BE2C (cell line): ENCODE data around the gene PARP1.
A peak's percentile ranks its signal among the peaks of the same experiment; 100 is the strongest.

Experiments used
- DNase-seq: peaks from one replicate; pipeline ENCODE4 v3.0.0-alpha.2; 2020
- H3K27me3 ChIP-seq: fragments of 250-450 bp; sonication (Bioruptor Pico); 2 replicates; pipeline ENCODE4 v1.5.1; 2020; ENCODE audit warnings: mild to moderate bottlenecking
- H3K36me3 ChIP-seq: fragments of 250-450 bp; sonication (Bioruptor Pico); 2 replicates; pipeline ENCODE4 v1.5.1; 2020; ENCODE audit warnings: mild to moderate bottlenecking
- H3K4me1 ChIP-seq: fragments of 250-450 bp; sonication (Bioruptor Pico); 2 replicates; pipeline ENCODE4 v1.5.1; 2020
- H3K4me3 ChIP-seq: 2 replicates; pipeline ENCODE4 v1.5.1; 2011; ENCODE audit warnings: low read depth, low read length
- H3K9me3 ChIP-seq: fragments of 250-450 bp; sonication (Bioruptor Pico); 2 replicates; pipeline ENCODE4 v1.5.1; 2020
- CTCF ChIP-seq: IDR thresholded peaks from 2 replicates; pipeline ENCODE4 v1.5.1; 2012; ENCODE audit warnings: mild to moderate bottlenecking, low read depth, low read length

The PARP1 gene

GRCh38 chr1:226364901-226365565 is 42.9 kb downstream of the PARP1 start:
- no peaks in the 10 kb centered on the region for H3K9me3 ChIP-seq
- peaks cover 95% of the 10 kb centered on the region for H3K36me3 ChIP-seq
- H3K4me3 ChIP-seq, result no peak overlapping the region
- no peaks in the 10 kb centered on the region for H3K27me3 ChIP-seq
- H3K4me1 ChIP-seq, result peaks cover 26% of the 10 kb centered on the region
- no peak for DNase-seq
- no peak for TF ChIP-seq CTCF

- Histone ChIP-seq H3K36me3 (peaks cover 97% of the 10 kb centered on the region), H3K27me3 (no peaks in the 10 kb centered on the region), H3K4me1 (peaks cover 26% of the 10 kb centered on the region), H3K9me3 (no peaks in the 10 kb centered on the region), H3K4me3 (no peak overlapping the region)
- peak; percentile 16; the same call in 1 of the 2 replicates for TF ChIP-seq CTCF
- DNase-seq, result peak; percentile 85
Observed at GRCh38 chr1:226364514-226364899, 43.4 kb downstream of the PARP1 start.

- DNase-seq, result no peak
- Histone ChIP-seq H3K9me3 (no peaks in the 10 kb centered on the region), H3K4me1 (peaks cover 26% of the 10 kb centered on the region), H3K4me3 (no peak overlapping the region), H3K36me3 (peaks cover 94% of the 10 kb centered on the region), H3K27me3 (no peaks in the 10 kb centered on the region)
- no peak for TF ChIP-seq CTCF
Observed at GRCh38 chr1:226363801-226364513, 43.9 kb downstream of the PARP1 start.

GRCh38 chr1:226362891-226363447 is 44.9 kb downstream of the PARP1 start:
- no peak for DNase-seq
- Histone ChIP-seq H3K27me3 (no peaks in the 10 kb centered on the region), H3K9me3 (no peaks in the 10 kb centered on the region), H3K4me1 (peaks cover 26% of the 10 kb centered on the region), H3K36me3 (peaks cover 94% of the 10 kb centered on the region), H3K4me3 (no peak overlapping the region)
- TF ChIP-seq CTCF, result no peak

GRCh38 chr1:226362361-226362760 is 45.5 kb downstream of the PARP1 start:
- no peak for TF ChIP-seq CTCF
- Histone ChIP-seq H3K4me1 (peaks cover 26% of the 10 kb centered on the region), H3K27me3 (no peaks in the 10 kb centered on the region), H3K4me3 (no peak overlapping the region), H3K9me3 (no peaks in the 10 kb centered on the region), H3K36me3 (peaks cover 90% of the 10 kb centered on the region)
- DNase-seq, result no peak
